Heart left ventricle (tissue), 16 donors: ENCODE results near the gene ZBTB20. TPM values are rescaled to one million over a fixed set of nuclear protein-coding genes. Genes with fewer than 3 reads are reported as not detected.

ENCODE experiments used
- ATAC-seq, 4 donors: fragments of 200-7000 bp; cut with Tn5 transposase; one replicate each; pipeline ENCODE4 v1.9.1; 2020 to 2022; ENCODE audit warnings: moderate library complexity in 4 of 4, mild to moderate bottlenecking in 3 of 4, moderate number of reproducible peaks in 1 of 4
- DNase-seq, 5 donors: peaks; one replicate each; pipeline ENCODE4 v3.0.0-alpha.2; 2020
- H3K27ac ChIP-seq, 12 donors: fragments of 200-600 bp; sonication (generic) in 4 of 12; one replicate each; pipeline versions ENCODE4 v1.5.0 to v1.8.0; 2016 to 2022; ENCODE audit warnings: mild to moderate bottlenecking in 2 of 12
- H3K27me3 ChIP-seq, 9 donors: fragments of 200-600 bp; sonication (generic) in 2 of 9; one replicate each; pipeline versions ENCODE4 v1.5.1 to v1.8.0; 2016 to 2022; ENCODE audit warnings: mild to moderate bottlenecking in 3 of 9
- H3K36me3 ChIP-seq, 9 donors: fragments of 200-600 bp; sonication (generic) in 2 of 9; one replicate each; pipeline versions ENCODE4 v1.5.0 to v1.8.0; 2018 to 2022; ENCODE audit warnings: mild to moderate bottlenecking in 2 of 9
- H3K4me1 ChIP-seq, 12 donors: fragments of 200-600 bp; sonication (generic) in 4 of 12; one replicate each; pipeline versions ENCODE4 v1.5.0 to v1.8.0; 2016 to 2022; ENCODE audit warnings: mild to moderate bottlenecking in 3 of 12
- H3K4me3 ChIP-seq, 12 donors: fragments of 200-600 bp; sonication (generic) in 4 of 12; one replicate each; pipeline versions ENCODE4 v1.5.0 to v1.8.0; 2017 to 2022; ENCODE audit warnings: mild to moderate bottlenecking in 9 of 12, moderate library complexity in 4 of 12
- H3K9me3 ChIP-seq, 12 donors: fragments of 200-600 bp; sonication (generic) in 4 of 12; one replicate each; pipeline versions ENCODE4 v1.5.0 to v1.8.0; 2016 to 2022; ENCODE audit warnings: mild to moderate bottlenecking in 1 of 12
- CTCF ChIP-seq, 12 donors: fragments of 200-600 bp; sonication (generic) in 4 of 12; IDR thresholded peaks; one replicate each; pipeline versions ENCODE4 v1.5.0 to v1.8.0; 2018 to 2022; ENCODE audit warnings: antibody characterized with exemption in 12 of 12, mild to moderate bottlenecking in 5 of 12
- POLR2A ChIP-seq, 2 donors: fragments of 450-650 bp; IDR thresholded peaks; one replicate each; pipeline ENCODE4 v1.6.1; 2017; ENCODE audit warnings: antibody characterized with exemption in 2 of 2, mild to moderate bottlenecking in 2 of 2, moderate library complexity in 2 of 2
- WGBS, 4 donors: extraction: QIAGEN DNeasy Blood & Tissue Kit in 2 of 4; methylation state at CpG; one replicate each; pipeline versions ENCODE4 v1.1.5 to v1.1.7; 2013 to 2018; 5-methylcytosine and 5-hydroxymethylcytosine counted together
- intact Hi-C, 10 donors: fragments of 100-400 bp; cut with DNase I; formaldehyde crosslinking; loops; one replicate each; pipeline versions ENCODE4 v1.11.1 to v1.14.2; 2022
- polyA plus RNA-seq, 2 donors: library from polyadenylated mRNA; stranded (reverse); fragments of 200-250 nt; gene quantifications; one replicate each; pipeline ENCODE4 v1.2.3, GENCODE V29; 2013
- total RNA-seq, 9 donors: library from RNA; depleted of rRNA in 2 of 9; stranded (reverse); fragments of >200 nt in 2 of 9; fragmentation: NEBNext Ultra II Directional in 3 of 9; extraction: Animal tissue kit (Norgen Biotek cat#: 25700) in 3 of 9; gene quantifications; one replicate each; pipeline versions ENCODE4 v1.1.0 to v1.2.4, GENCODE V29; 2016 to 2023
- donor health status: ischemic (EF 13 %, LVEDD 7.1; RV severe dilation, severe dysfunction).
- donor health status: healthy with polysubstance abuse.
- donor health status: DM: no; HTN: yes; CAD: no.
- donor health status: DM: no; HTN: no; CAD: no.
- donor health status: ischemic (EF 25% LVEDD 6.9; RV normal size, moderate dysfunction).
- donor health status: ischemic (EF 25% LVEDD 5.7; RV mildly dilated, moderate dysfunction).
- donor health status: healthy.
- donor health status: DM: yes; HTN: yes; CAD: no.
- donor health status: ischemic (EF 35%, LVEDD 5.7; RV mildly dilated, moderate dysfunction).
- donor health status: nonischemic (EF 11% LVEDD 7.7; RV severe dilation, severe dysfunction).
- donor health status: DM: yes; HTN: yes; CAD: no.
- donor health status: PGD.
- donor health status: ischemic (EF 29% LVEDD 5.4; RV normal size, mild dysfunction).
- donor health status: nonischemic (EF 23%, LVEDD 6.1; RV moderate dilation, normal function).

Gene ZBTB20
- total and polyA plus RNA-seq, 11 donors, result 6.2 to 109 (median 77.3) TPM

- intact Hi-C loops, result no loop called here
- Histone ChIP-seq H3K9me3 (no peaks in the 10 kb centered on the region), H3K27me3 (no peaks in the 10 kb centered on the region), H3K4me3 (no peak overlapping the region), H3K27ac (peak overlapping the region in 1 of 12 donors; percentile 63), H3K4me1 (peaks cover 0 to 3% (median 0%) of the 10 kb centered on the region in 12 donors), H3K36me3 (no peaks in the 10 kb centered on the region)
- TF ChIP-seq POLR2A (IDR thresholded peaks at IDR 0.05) (no peak), CTCF (IDR thresholded peaks at IDR 0.05) (no peak)
- ATAC-seq (no peak), DNase-seq (no peak)
- 67 to 86% (median 73%) methylated on average over 2 of the region's 2 CpGs for WGBS, 4 donors
Measured at GRCh38 chr3:114308377-114308776, 838.7 kb downstream of the ZBTB20 start.

GRCh38 chr3:114307832-114308231, 839.3 kb downstream of the ZBTB20 start:
- TF ChIP-seq CTCF (IDR thresholded peaks at IDR 0.05) (no peak), POLR2A (IDR thresholded peaks at IDR 0.05) (no peak)
- peak overlapping the region in 1 of 12 donors; percentile 63 for H3K27ac ChIP-seq
- intact Hi-C loops, result no loop called here
- H3K4me1 ChIP-seq, result peaks cover 0 to 3% (median 0%) of the 10 kb centered on the region in 12 donors
- no peaks in the 10 kb centered on the region for H3K27me3 ChIP-seq
- no peak overlapping the region for H3K4me3 ChIP-seq
- DNase-seq (no peak), ATAC-seq (no peak)
- no peaks in the 10 kb centered on the region for H3K36me3 ChIP-seq
- no peaks in the 10 kb centered on the region for H3K9me3 ChIP-seq
- WGBS, 4 donors, result 64 to 86% (median 81%) methylated on average over 3 of the region's 3 CpGs

- Histone ChIP-seq H3K4me1 (peaks cover 0 to 3% (median 0%) of the 10 kb centered on the region in 12 donors), H3K9me3 (no peaks in the 10 kb centered on the region), H3K36me3 (no peaks in the 10 kb centered on the region), H3K27ac (peak overlapping the region in 1 of 12 donors; percentile 63), H3K27me3 (no peaks in the 10 kb centered on the region), H3K4me3 (no peak overlapping the region)
- DNase-seq (no peak), ATAC-seq (no peak)
- TF ChIP-seq POLR2A (IDR thresholded peaks at IDR 0.05), result no peak
- no peak for TF ChIP-seq CTCF (IDR thresholded peaks at IDR 0.05)
- 82 to 88% (median 86%) methylated on average over 8 of the region's 8 CpGs for WGBS, 4 donors
- intact Hi-C loops, result no loop called here
Measured at GRCh38 chr3:114307222-114307830, 839.8 kb downstream of the ZBTB20 start.

GRCh38 chr3:114299941-114300624, 847.0 kb downstream of the ZBTB20 start:
- intact Hi-C loops, result loop anchor here in 4 of 10 donors (2.0 to 10.0 kb wide), 3 partner anchors 145 to 148 kb away; no protein-coding TSS in a partner anchor
- H3K4me1 ChIP-seq, result no peaks in the 10 kb centered on the region
- no peak for TF ChIP-seq CTCF (IDR thresholded peaks at IDR 0.05)
- no peaks in the 10 kb centered on the region for H3K9me3 ChIP-seq
- no peak overlapping the region for H3K27ac ChIP-seq
- H3K36me3 ChIP-seq, result no peaks in the 10 kb centered on the region
- H3K27me3 ChIP-seq, result no peaks in the 10 kb centered on the region
- WGBS, 4 donors, result 92 to 94% (median 92%) methylated on average over 5 of the region's 5 CpGs
- no peak for ATAC-seq
- no peak for DNase-seq
- no peak overlapping the region for H3K4me3 ChIP-seq
